HG03108 (cell line): ENCODE measurements around the gene HOGA1.
"Not testable (repeated sequence)": the region's sequence is repeated elsewhere in the genome, so short reads cannot be mapped to it uniquely, and the experiment has no call there.

Experiments
- ATAC-seq: cut with Tn5 transposase; IDR thresholded peaks from one replicate; pipeline ENCODE4 v1.9.1; 2021; ENCODE audit warnings: moderate library complexity; ENCODE audit not compliant: unreplicated experiment

Gene HOGA1

DNA sequence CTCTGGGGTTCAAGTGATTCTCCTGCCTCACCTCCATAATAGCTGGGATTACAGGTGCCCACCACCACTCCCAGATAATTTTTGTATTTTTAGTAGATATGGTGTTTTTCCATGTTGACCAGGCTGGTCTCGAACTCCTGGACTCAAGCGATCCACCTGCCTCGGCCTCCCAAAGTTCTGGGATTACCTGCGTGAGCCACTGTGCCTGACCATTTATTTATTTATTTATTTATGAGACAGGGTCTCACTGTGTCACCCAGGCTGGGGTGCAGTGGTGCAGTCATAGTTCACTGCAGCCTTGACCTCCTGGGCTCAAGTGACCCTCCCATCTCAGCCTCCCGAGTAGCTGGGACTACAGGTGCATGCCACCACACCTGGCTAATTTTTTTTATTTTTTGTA, 29.9 kb upstream of the HOGA1 start:
- not testable (repeated sequence) for ATAC-seq

DNA sequence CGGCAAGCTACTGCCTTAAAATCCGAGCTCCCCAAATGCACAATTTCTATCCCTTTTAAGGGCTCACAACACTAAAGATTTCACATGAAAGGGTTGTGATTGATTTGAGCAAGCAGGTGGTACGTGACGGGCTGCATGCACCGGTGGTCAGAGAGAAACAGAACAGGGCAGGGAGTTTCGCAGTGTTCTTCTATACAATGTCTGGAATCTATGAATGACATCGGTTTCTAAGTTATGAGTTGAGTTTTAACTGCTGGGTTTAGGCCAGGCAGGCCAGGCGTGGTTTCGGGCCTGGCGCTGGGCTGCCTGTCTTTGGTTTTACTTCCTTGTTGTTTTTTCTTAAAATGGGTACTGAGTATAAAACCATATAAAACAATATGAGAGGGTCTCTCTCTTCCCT, 28.6 kb upstream of the HOGA1 start:
- ATAC-seq = not testable (repeated sequence)

DNA sequence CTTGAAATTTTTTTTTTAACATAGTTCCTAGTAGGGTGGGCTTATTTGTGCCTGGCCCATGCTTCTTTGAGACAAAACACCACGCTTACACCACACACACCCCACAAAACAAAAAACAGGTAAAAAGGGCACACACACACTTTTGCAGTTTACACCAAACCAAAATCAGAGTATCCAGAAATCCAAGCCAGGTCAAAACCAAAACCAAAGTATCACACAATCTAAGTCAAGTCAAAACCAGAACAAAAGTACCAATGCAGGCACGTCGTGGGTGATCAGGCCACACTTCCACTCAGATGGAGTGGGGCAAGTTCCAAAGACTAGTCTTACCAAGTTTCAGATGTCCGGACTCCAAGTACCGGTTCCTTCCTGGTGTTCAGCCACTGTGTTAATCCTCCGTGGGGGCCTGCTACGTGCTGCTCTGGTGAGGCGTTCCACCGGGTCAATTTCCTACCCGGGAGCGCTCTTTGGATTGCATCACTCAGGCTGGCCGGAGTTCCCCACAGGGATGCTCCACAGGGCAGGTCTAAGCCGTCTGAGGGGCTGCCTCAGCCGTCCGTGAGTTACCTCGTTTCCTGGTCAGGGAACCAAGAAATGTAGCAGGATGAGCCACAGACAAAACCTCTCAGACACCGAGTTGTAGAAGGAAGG, 23.3 kb upstream of the HOGA1 start:
- not testable (repeated sequence) for ATAC-seq

DNA sequence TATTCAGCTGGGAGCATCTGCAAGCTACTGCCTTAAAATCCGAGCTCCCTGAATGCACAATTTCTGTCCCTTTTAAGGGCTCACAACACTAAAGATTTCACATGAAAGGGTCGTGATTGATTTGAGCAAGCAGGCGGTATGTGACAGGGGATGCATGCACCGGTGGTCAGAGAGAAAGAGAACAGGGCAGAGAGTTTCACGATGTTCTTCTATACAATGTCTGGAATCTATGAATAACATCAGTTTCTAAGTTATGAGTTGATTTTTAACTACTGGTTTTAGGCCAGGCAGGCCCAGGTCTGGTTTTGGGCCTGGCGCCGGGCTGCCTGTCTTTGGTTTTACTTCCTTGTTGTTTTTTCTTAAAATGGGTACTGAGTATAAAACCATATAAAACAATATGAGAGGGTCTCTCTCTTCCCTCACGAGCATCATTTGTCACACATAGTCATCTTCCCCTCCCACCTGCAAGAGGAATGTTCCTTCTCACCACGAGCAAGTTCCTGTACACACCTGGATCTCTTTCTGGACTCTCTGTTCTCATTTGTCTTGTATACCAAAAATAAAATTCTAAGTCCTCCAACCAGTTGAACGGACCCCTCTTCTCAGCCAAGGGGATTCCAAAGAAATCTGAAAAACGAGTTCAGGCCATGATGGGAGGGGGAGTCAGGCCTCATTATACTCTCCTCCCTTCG, 22.7 kb upstream of the HOGA1 start:
- ATAC-seq = not testable (repeated sequence)

DNA sequence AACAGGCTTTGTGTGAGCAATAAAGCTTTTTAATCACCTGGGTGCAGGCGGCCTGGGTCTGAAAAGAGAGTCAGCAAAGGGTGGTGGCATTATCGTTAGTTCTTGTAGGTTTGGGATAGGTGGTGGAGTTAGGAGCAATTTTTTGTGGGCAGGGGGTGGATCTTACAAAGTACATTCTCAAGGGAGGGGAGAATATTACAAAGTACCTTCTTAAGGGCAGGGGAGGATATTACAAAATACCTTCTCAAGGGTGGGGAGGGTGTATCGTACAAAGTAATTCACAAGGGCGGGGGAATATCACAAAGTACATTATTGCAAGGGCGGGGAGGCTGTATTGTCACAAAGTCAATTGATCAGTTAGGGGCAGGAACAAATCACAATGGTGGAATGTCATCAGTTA, 21.9 kb upstream of the HOGA1 start:
- ATAC-seq = not testable (repeated sequence)

DNA sequence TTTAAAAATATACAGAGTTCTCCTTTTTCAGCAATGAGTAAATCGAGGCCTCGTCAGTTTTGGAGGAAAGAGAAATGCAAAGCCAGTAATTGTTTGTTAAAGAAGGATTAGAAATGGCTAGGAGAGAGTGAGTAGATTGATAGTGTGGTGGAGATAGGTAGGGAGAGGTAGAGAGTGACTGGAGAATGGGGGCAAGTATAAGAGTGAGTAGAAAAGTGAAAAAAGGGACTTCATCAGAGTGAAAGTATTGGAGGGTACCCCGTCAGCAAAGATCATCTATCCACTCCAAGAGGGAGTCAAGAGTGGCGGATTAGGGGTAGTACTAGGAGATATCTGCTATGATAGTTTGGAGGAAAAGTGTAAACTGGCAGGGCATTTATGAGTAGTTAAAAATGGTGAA, 20.9 kb upstream of the HOGA1 start:
- no peak for ATAC-seq

DNA sequence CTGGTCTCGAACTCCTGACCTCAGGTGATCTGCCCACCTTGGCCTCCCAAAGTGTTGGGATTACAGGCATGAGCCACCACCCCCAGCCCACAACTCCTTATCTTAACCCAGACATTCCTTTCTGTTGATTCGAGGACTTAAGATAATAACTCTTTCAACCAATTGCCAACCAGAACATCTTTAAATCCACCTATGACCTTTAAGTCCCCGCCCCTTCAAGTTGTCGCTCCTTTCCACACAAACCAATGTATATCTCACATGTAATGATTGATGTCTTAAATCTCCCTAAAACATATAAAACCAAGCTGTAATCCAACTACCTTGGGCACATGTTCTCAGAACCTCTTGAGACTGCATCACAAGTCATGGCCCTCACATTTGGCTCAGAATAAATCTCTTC, 19.4 kb upstream of the HOGA1 start:
- no peak for ATAC-seq

DNA sequence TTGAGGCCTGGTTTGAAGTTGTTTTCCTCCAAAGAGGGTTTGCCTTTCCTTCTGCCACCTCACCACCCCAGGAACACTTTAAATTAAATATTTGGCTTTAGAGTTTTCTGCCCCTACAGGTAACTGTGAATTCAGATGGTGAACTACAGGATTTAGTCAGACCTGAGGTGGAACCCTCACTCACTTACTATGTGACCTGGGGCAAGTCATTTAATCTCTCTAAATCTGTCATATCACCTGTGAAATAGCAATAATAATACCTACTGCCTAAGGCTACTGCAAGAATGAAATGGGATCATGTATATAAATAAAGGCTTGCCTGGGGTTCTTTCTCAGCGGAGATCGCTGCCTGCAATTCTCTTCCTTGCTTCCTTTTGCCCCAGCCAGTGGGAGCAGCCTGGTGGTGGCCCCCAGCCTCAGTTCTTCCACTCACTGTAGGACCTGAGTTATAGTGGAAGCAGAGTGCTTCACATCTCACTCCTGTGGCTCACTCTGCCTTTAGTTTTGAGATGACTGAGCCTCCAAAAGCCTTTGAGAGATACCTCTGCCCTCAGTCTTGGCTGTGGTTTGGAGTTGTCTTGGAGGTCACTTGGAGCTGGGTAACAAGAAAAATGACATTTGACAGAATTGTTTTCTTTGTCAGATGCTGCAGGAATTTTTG, 17.7 kb upstream of the HOGA1 start:
- ATAC-seq = no peak

DNA sequence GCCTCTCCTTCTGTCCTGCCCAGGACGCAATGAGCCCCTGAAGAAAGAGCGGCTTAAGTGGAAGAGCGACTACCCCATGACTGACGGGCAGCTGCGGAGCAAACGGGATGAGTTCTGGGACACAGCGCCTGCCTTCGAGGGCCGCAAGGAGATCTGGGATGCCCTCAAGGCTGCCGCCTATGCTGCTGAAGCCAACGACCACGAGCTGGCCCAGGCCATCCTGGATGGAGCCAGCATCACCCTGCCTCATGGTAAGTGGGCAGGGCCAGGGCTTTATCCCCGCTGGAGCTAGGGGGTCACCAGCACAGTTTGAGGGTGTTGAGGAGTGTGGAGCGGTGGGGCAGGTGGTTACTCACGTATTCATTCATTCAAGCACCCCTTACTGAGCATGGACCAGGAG, 16.3 kb upstream of the HOGA1 start:
- no peak for ATAC-seq

DNA sequence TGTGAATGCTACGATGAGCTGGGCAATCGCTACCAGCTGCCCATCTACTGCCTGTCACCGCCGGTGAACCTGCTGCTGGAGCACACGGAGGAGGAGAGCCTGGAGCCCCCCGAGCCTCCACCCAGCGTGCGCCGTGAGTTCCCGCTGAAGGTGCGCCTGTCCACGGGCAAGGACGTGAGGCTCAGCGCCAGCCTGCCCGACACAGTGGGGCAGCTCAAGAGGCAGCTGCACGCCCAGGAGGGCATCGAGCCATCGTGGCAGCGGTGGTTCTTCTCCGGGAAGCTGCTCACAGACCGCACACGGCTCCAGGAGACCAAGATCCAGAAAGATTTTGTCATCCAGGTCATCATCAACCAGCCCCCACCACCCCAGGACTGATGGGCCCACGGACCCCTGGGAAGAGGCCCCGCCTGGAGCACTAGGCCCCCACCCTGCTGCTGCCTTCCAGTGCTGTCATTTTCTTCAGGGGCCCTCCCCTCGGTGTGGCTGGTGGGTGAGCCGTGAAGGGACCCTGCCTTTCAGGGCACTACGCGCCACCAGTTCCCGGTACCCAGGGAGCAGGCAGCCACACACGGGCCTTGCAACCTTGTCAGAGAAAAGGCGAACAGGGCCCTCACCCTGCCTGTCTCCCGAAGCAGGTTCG, 13.9 kb upstream of the HOGA1 start:
- no peak for ATAC-seq

DNA sequence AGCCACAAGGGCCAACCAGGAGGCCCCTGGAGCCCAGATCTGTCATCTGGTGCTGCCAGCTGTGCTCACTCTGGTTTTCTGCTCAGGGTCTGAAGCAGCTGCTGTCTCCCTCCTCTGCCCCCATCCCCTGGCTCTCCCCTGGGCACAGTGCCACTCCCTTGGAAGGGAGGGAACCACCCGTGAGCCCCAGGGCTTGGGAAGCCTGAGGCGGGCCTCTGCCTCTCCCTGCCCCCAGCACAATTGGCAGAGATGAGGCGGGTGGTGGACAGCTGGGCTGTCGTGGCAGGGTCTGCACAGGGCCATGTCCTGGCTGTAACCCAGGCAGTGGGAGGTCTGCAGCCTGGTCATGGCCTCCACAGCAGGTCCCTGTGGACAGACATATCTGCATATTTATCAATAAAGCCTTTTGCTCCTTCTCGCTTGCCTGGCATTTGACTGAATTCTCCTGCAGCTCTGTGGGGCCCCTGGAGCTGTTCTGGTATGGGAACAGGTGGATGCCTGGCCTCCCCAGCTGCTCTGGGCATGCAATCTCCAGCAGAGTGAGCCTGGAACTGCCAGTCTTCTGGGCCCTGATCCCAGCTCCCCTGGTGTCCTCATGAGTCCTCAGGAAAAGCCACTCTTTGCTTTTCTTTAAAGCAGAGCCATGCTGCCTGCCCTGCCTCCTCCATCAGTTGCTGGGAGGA, 13.3 kb upstream of the HOGA1 start:
- no peak for ATAC-seq

DNA sequence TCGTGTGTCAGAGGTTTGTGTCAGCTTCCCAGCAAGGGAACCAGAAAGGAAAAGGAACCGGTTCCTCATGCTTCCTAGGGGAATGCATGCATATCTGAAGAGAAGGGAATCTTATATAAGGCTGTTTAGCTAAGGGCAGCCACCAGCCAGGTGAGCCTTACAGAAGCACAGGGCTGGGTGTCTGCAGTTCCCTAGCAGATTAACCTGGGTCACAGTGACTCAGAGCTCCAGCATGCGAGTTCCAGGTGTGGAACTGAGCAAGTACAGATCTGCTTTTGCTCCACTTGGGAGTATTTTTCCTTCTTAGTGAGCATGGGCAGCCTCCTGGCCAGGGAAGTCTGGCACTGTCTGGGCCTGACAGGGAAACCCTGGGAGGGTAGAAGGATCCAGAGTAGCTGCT, 12.6 kb upstream of the HOGA1 start:
- no peak for ATAC-seq

DNA sequence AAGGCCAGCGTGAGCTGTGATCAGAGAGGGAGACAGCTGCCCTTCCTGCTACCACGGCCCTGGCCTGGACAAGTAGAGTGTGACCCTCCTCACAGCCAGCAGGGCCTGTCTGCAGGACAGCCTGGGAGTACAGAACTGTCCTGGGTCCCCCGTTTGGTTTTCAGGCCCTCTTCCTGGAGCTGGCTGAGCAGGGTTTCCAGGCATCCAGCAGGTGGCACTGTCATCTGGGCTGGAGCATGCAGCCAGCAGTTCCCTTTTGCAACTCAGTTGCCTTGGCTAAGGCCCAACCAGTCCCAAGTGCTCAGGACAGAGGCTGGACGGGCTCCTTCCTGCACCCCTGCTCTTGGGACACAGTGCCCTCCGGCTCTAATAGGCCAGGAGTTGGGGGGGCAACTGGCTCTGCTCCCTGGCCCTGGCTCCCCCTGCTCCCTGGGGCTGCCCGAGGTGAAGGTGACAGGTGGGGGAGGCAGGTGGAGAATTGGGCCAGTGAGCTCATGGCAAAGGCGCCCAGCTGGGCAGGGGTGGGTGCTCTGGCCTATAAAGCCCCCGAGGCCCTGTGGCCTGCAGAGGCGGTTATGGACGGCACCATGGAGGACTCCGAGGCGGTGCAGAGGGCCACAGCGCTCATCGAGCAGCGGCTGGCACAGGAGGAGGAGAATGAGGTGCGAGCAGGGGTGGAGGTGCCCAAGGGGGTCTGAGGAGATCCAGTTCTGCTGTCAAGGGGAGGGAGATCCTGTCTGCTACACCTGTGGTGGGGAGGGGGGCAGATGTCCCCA, 11.8 kb upstream of the HOGA1 start, which contains the start of gene ANKRD2:
Gene ANKRD2 (plus strand): TSS at position 566 of the 776 bp plus-strand sequence. CDS start 10 bp downstream, at position 576.
- no peak for ATAC-seq

DNA sequence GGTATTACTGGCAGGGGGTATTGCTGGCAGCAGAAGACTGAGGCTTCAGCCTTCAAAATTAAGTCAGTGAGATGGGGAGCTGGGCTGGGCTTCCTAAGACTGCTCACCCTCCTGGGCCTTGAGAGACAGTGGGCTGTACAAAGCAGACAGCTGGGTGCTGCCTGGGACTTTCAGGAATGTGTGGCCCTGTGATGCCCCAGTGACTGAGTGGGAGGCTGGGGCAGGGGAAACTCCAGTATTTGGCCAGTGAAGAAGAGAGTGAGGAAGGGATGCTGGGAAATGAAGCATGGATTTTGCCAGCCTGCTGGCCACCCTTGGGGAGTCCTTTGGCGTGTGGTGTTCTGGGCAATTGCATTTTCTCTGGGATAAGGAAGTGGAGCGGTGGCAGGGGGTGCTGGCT, 11.2 kb upstream of the HOGA1 start:
- no peak for ATAC-seq

DNA sequence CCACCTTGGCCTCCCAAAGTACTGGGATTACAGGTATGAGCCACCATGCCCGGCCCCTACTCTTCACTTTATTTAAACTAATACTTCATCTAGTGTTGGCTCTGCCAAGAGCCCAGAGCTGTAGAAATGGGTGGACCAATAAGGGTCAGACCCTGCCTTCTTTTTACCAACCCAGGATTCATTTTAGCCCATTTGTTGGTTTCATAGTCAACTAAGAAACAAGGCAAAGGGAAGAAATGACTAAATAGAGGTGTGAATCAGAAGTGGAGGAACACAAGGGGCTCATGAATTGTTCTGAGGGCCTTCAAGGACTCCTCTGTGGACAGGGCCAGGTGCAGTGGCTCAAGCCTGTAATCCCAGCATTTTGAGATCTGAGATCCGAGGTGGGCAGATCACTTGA, 10.5 kb upstream of the HOGA1 start:
- no peak for ATAC-seq

DNA sequence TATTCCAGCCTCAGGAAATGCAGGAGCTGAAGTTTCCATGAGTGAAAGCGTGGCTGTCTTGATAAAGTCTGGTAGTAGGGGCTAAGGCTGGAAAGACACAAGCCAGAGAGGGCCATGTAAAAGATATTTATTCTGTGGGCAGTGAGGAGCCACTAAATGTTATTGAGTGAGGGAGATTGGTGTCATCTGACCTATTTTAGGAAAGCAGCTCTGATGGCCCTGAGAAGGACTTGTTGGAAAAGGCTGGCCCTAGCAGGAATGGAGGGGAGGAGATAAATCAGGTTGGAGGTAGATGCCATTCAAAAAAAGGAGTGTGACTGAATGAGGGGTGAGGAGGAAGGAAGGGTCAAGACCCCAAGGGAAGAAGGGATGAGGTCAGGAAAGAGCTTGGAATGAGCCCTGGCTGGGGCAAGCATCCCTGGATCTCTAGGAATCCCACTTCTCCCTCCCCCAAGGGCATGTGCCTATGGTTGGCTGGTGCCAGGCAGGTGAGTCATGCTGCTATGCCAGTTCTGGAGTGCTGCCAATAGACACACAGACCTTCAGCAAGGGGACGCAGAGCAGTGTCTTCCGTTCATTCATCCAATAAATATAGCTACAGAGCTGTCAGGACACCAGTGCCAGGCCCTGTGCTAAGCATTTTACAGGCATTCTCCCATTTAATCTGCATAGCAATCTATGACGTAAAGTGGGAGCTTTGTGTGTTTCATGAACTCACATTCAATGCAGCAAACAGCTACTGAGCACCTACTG, 9.6 kb upstream of the HOGA1 start:
- ATAC-seq = no peak

DNA sequence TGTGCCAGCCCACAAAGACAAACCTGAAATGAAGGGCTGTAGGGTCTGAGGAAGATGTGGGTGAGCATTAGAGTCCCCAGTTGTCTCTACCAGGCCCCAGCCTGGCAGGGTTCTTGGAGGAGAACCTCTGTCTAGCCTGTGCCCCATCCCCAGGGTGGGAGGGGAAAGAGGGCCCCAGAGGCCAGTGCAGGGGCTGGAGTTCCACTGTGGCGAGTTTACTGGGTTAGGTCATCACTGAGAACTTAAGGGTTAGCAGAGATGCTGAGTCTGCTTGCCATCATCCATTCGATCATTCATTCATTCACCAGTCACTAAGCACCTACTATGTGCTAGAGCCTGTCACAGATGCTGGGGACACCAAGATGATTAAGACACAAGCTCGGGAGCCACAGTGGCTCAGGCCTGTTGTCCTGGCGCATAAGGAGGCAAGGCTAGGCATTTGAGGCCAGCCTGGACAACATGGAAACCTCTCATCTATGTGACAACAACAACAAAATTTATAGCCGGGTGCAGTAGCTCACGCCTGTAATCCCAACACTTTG, 9.0 kb upstream of the HOGA1 start:
- no peak for ATAC-seq

DNA sequence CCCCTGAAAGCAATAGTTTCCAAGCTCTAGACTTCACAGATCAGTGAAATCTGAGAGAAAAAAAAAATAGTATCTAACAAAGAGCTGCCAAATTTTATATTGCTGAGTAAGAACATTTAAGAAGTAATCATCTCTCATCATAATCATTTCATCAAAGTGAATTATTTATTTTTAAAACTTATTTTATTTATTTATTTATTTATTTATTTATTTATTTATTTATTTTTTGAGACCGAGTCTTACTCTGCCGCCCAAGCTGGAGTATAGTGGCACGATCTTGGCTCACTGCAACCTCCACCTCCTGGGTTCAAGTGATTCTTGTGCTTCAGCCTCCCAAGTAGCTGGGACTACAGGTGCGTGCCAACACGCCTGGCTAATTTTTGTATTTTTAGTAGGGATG, 7.7 kb upstream of the HOGA1 start:
- ATAC-seq = not testable (repeated sequence)

DNA sequence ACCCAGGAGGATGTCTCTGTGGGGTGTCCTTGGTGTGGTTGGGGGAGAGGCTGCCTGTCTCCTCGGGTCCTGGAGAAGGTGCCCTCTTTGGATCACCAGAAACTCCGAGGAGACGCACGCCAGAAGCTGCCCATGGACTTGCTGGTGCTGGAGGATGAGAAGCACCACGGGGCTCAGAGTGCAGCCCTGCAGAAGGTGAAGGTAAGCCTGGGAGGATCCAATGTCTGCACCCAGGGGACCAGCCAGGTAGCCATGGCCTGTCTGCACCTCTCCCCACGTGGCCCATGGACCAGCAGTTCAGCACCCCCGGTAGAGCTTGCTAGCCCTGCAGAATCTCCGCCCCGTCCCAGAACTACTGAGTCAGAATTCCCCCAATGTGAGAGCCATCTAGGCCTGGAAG, 6.5 kb upstream of the HOGA1 start:
- no peak for ATAC-seq
